A673 (cell line): ENCODE results near the gene PLXND1. TPM values are rescaled to one million over a fixed set of nuclear protein-coding genes. Genes with fewer than 3 reads are reported as not detected.

Experiments
- BruUV-seq: library from RNA; stranded (reverse); fragments of 400-500 nt; replicated peaks from 2 replicates; lab custom pipeline; 2021; lab: Mats Ljungman, UMichigan
- CTCF ChIA-PET: fragments of 300-600 bp; sonication (Branson Sonifier 250); formaldehyde crosslinking; loops from one replicate; lab custom pipeline; 2022; ENCODE audit warnings: antibody characterized with exemption; lab: Charles Lee
- POLR2A ChIA-PET: fragments of 300-600 bp; sonication (Branson Sonifier 250); formaldehyde crosslinking; loops from one replicate; lab custom pipeline; 2022; ENCODE audit warnings: antibody characterized with exemption; ENCODE audit not compliant: low non-redundant PET; lab: Charles Lee
- DNase-seq: peaks from one replicate; pipeline ENCODE4 v3.0.0-alpha.2; 2015; ENCODE audit warnings: low spot score
- H3K27ac ChIP-seq: fragments of 200-600 bp; sonication (generic); 2 replicates; pipeline ENCODE4 v1.5.1; 2016; ENCODE audit warnings: mixed run types, low read depth, mild to moderate bottlenecking, mixed read lengths, antibody characterized with exemption, low read length; ENCODE audit not compliant: poor library complexity, severe bottlenecking
- H3K27me3 ChIP-seq: fragments of 200-600 bp; sonication (generic); replicated peaks from 2 replicates; pipeline ENCODE4 v1.6.1; 2017; ENCODE audit warnings: mixed run types, low read depth, mild to moderate bottlenecking, mixed read lengths, antibody characterized with exemption, low read length; ENCODE audit not compliant: insufficient read depth, poor library complexity
- H3K36me3 ChIP-seq: fragments of 200-600 bp; sonication (generic); 2 replicates; pipeline ENCODE4 v1.6.1; 2016; ENCODE audit warnings: mixed run types, mild to moderate bottlenecking, mixed read lengths, antibody characterized with exemption, low read length; ENCODE audit not compliant: insufficient read depth, poor library complexity, severe bottlenecking
- H3K4me1 ChIP-seq: fragments of 200-600 bp; sonication (generic); 2 replicates; pipeline ENCODE4 v1.6.1; 2017; ENCODE audit warnings: mixed run types, mild to moderate bottlenecking, mixed read lengths, antibody characterized with exemption, low read length; ENCODE audit not compliant: insufficient read depth, poor library complexity, severe bottlenecking
- H3K4me3 ChIP-seq: fragments of 200-600 bp; sonication (generic); 2 replicates; pipeline ENCODE4 v1.5.1; 2016; ENCODE audit warnings: low read depth, mixed run types, mild to moderate bottlenecking, mixed read lengths, low read length; ENCODE audit not compliant: poor library complexity, severe bottlenecking
- H3K9me3 ChIP-seq: fragments of 200-600 bp; sonication (generic); 2 replicates; pipeline ENCODE4 v1.6.1; 2016; ENCODE audit warnings: mixed run types, low read depth, mild to moderate bottlenecking, mixed read lengths, antibody characterized with exemption, low read length; ENCODE audit not compliant: poor library complexity, severe bottlenecking
- EZH2 ChIP-seq: fragments of 200-600 bp; sonication (generic); IDR thresholded peaks from 2 replicates; pipeline ENCODE4 v1.6.1; 2017; ENCODE audit warnings: borderline replicate concordance, low read depth, mild to moderate bottlenecking, mixed read lengths, antibody characterized with exemption, low read length; ENCODE audit not compliant: poor library complexity, severe bottlenecking
- intact Hi-C: fragments of 100-400 bp; cut with micrococcal nuclease; formaldehyde crosslinking; loops from one replicate; pipeline ENCODE4 v1.10.0; 2022; ENCODE audit not compliant: unreplicated experiment
- total RNA-seq: library from RNA; stranded (reverse); gene quantifications from 2 replicates; pipeline ENCODE4 v1.2.3, GENCODE V29; 2021
- TF ChIP-seq, protein P1 (sequence below): fragments of 300-800, 200-600 bp; sonication (generic); conservative IDR thresholded peaks from 2 replicates; pipeline ENCODE4 v1.5.1; 2017; ENCODE audit warnings: low read depth, mild to moderate bottlenecking, antibody characterized with exemption, low read length, moderate library complexity, mixed read lengths

PLXND1 gene
- total RNA-seq, 1 experiment from 2014 or later = 31.5 TPM

DNA sequence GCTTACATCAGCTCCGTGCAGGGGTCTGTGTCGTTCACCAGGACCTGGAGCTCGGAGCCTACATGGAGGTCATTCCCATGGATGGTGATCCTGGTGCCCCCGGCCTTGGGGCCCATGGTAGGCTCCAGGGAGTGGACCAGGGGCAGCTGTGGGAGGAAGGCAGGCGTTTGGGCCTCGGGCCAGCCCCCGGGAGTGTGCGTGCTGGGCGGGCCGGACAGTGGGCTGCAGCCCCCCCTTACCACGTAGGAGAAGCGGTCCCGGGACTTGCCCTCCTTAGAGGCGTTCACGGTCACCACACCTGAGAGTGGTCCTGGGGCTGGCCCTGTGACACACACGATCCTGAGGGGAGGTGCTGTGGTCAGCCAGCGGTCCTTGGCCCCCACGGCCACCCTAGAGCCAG is 33.9 kb downstream of the PLXND1 start:
- DNase-seq = no peak
- intact Hi-C loops = no loop called here
- no peaks in the 10 kb centered on the region for H3K27me3 ChIP-seq
- no peak overlapping the region for H3K4me3 ChIP-seq
- no peaks in the 10 kb centered on the region for H3K9me3 ChIP-seq
- TF ChIP-seq, protein P1, sequence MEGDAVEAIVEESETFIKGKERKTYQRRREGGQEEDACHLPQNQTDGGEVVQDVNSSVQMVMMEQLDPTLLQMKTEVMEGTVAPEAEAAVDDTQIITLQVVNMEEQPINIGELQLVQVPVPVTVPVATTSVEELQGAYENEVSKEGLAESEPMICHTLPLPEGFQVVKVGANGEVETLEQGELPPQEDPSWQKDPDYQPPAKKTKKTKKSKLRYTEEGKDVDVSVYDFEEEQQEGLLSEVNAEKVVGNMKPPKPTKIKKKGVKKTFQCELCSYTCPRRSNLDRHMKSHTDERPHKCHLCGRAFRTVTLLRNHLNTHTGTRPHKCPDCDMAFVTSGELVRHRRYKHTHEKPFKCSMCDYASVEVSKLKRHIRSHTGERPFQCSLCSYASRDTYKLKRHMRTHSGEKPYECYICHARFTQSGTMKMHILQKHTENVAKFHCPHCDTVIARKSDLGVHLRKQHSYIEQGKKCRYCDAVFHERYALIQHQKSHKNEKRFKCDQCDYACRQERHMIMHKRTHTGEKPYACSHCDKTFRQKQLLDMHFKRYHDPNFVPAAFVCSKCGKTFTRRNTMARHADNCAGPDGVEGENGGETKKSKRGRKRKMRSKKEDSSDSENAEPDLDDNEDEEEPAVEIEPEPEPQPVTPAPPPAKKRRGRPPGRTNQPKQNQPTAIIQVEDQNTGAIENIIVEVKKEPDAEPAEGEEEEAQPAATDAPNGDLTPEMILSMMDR = no peak
- TF ChIP-seq EZH2 = no peak
- no peak overlapping the region for H3K27ac ChIP-seq
- ChIA-PET POLR2A (no interaction called here), CTCF (no interaction called here)
- H3K4me1 ChIP-seq = no peaks in the 10 kb centered on the region
- BruUV-seq = no TSS peak
- no peaks in the 10 kb centered on the region for H3K36me3 ChIP-seq

DNA sequence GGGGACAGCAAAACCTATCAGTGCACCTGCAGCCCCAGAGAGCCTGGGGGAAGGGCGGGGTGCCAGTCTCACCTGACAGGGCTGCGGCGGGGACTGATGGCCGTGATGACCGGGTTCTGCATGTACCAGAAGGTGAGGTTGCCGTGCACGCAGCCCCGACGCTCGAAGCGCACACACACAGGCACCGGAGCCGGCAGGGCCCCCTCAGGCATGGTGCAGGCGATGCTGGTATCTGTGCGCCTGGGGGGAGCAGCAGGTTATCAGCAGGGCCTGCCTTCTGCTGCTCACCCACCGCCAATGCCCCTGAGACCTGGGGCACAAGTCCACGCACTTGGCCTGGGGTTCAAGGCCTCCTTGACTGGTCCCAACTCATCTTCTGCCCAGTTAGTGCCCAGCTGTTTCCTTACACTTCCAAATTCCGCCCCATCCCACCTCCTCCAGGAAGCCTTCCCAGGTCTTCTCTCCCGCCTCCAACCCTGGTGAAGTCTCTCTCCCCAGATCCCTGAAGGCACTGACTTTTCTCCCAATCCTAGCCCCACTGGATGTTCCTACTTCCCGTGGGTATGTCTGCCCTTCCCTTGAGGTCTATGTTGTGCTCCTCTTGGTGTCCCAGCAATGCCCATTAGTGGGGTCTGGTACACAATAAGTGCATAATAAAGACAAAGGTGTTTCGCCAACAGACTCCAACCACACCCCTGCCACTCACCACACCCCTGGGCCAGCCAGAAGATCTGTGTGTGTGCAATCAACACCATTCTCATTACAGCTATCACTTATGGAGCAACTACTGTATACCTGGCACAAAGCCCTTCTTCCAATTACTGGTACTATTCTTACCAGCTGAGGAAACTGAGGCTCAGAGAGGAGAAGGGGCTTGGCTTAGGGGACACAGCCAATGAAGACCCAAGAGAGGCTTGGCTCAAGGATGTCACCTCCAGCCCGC is 34.6 kb downstream of the PLXND1 start:
- no peak overlapping the region for H3K4me3 ChIP-seq
- intact Hi-C loops = no loop called here
- CTCF ChIA-PET = no interaction called here
- no peaks in the 10 kb centered on the region for H3K36me3 ChIP-seq
- no peaks in the 10 kb centered on the region for H3K9me3 ChIP-seq
- H3K4me1 ChIP-seq = no peaks in the 10 kb centered on the region
- TF ChIP-seq, protein P1 = no peak
- no peak for TF ChIP-seq EZH2
- H3K27ac ChIP-seq = no peak overlapping the region
- BruUV-seq = no TSS peak
- no peaks in the 10 kb centered on the region for H3K27me3 ChIP-seq
- no peak for DNase-seq
- POLR2A ChIA-PET = no interaction called here

DNA sequence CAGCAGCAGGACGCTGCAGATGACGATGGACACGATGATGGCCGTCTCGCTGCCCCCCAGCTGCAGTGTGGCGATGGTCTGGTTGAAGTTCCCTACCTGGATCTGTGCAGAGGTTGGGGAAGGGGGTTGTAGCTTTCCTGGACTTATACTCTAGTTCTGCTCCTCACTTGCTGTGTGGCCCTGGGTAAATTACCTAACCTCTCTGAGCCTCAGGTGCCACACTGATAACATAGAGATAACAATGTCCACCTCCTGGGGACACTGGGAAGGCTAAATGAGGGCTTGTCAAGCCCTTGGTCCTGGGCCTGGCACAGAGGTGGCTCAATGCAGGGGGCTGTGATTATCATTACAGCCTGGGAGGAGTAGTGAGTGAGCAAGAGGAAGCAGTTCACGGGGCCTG is 36.6 kb downstream of the PLXND1 start:
- H3K27me3 ChIP-seq = no peaks in the 10 kb centered on the region
- H3K9me3 ChIP-seq = no peaks in the 10 kb centered on the region
- CTCF ChIA-PET = no interaction called here
- POLR2A ChIA-PET = no interaction called here
- TF ChIP-seq, protein P1 = no peak
- no peak for TF ChIP-seq EZH2
- H3K4me1 ChIP-seq = no peaks in the 10 kb centered on the region
- H3K4me3 ChIP-seq = no peak overlapping the region
- no peak for DNase-seq
- H3K36me3 ChIP-seq = no peaks in the 10 kb centered on the region
- BruUV-seq = no TSS peak
- intact Hi-C loops = no loop called here
- no peak overlapping the region for H3K27ac ChIP-seq
